ENCODE results near the gene LIMCH1. TPM values are rescaled to one million over a fixed set of nuclear protein-coding genes. Genes with fewer than 3 reads are reported as not detected.

The LIMCH1 gene
- total and polyA plus RNA-seq, 2 of the 8 experiments (the other 6 are each of a cell fraction or from before 2014, with no cell fraction given) = 2.7 to 3.0 TPM

DNA sequence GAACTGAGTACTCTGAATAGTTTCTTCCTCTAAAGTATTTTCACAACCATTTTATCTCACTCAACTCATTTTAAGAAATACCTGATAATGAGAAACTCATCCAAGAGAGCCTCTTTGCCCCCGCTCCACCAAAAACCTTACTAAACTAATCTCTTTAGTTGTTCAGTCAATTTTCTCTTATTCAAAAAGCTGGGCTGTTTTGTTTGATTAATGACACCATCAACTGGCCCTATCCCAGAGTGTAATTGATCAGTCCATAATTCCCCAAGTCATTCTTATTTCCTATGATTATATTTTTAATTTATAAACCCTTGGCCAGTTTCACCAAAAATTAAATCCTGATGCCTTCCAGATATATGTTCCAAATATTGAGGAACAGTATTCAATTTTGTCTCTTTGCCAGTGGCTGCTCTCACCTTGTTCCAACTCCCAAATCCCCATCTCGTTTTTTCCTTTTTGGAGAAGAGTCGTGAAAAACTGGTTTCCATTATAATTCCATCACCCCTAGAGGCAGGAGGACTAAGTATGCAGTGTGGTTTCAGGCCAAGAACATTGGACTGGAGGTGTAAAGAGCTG is 10.4 kb downstream of the LIMCH1 start:
- no peak overlapping the region for H2BK20ac ChIP-seq (ENCODE audit: low read length)
- H3K4me2 ChIP-seq (ENCODE audit: insufficient read depth in 1 of 2, low read depth in 2 of 2, low read length in 2 of 2) = no peak overlapping the region
- no peaks in the 10 kb centered on the region for H3K79me2 ChIP-seq (ENCODE audit: control insufficient read depth in 1 of 2, insufficient read depth in 2 of 2, low read length in 2 of 2)
- FAIRE-seq (no peak), DNase-seq (ENCODE audit: low read depth in 1 of 2, low spot score in 2 of 2) (no peak)
- no peak overlapping the region for H3K18ac ChIP-seq (ENCODE audit: extremely low read depth, low read length)
- H3K56ac ChIP-seq (replicated peaks; ENCODE audit: insufficient read length, low read depth, low read length) = no peak overlapping the region
- no peak overlapping the region for H3K9ac ChIP-seq (replicated peaks in 1 of 4; ENCODE audit: extremely low read depth in 1 of 4, low read depth in 3 of 4, low read length in 3 of 4)
- no peak overlapping the region for H2BK12ac ChIP-seq (ENCODE audit: low read depth, low read length)
- no peak overlapping the region for H2BK120ac ChIP-seq (replicated peaks; ENCODE audit: low read depth, low read length)
- no peak overlapping the region for H4K8ac ChIP-seq (ENCODE audit: extremely low read depth, insufficient read depth, low read length)
- H3K79me1 ChIP-seq (ENCODE audit: low read depth, low read length) = no peaks in the 10 kb centered on the region
- H3K27ac ChIP-seq (ENCODE audit: low read depth, low read length) = no peak overlapping the region
- no peak overlapping the region for H3K14ac ChIP-seq (ENCODE audit: insufficient read length)
- WGBS, 2 experiments (ENCODE audit: extremely low coverage in 1 of 2, insufficient coverage in 1 of 2, insufficient read length in 1 of 2, insufficient replicate concordance in 2 of 2, low coverage in 1 of 2, low lambda C conversion rate in 2 of 2, missing lambda C conversion rate in 1 of 2) = 81% methylated on average over 3 of the region's 3 CpGs; no CpG with 5 or more reads in 1 of the 2 experiments
- H4K5ac ChIP-seq (ENCODE audit: insufficient read length, low read depth, low read length) = no peak overlapping the region
- no peak overlapping the region for H3K23ac ChIP-seq (ENCODE audit: insufficient read length)
- no peaks in the 10 kb centered on the region; a peak in 1 of 7 replicates for H3K27me3 ChIP-seq (replicated peaks in 1 of 4; ENCODE audit: control insufficient read depth in 3 of 4, extremely low read depth in 1 of 4, insufficient read depth in 3 of 4, low read length in 3 of 4)
- no peak overlapping the region for H4K91ac ChIP-seq (replicated peaks; ENCODE audit: insufficient read length, low read length)
- H4K20me1 ChIP-seq (replicated peaks in 1 of 2; ENCODE audit: control insufficient read depth in 1 of 2, insufficient read depth in 2 of 2, low read length in 2 of 2) = no peaks in the 10 kb centered on the region
- H2BK15ac ChIP-seq (ENCODE audit: low read length) = no peak overlapping the region
- no peaks in the 10 kb centered on the region for H3K9me3 ChIP-seq (ENCODE audit: insufficient read depth in 2 of 2, low read depth in 1 of 2, low read length in 1 of 2)
- POLR2A ChIA-PET (ENCODE audit: partially characterized antibody) = no interaction called here
- H2BK5ac ChIP-seq (ENCODE audit: low read depth, low read length) = no peak overlapping the region
- no peak for TF ChIP-seq SUZ12 (IDR thresholded peaks at IDR 0.05; ENCODE audit: low read length)
- no peak for TF ChIP-seq KDM5A (IDR thresholded peaks at IDR 0.05; ENCODE audit: low read length)
- no peak for TF ChIP-seq SRF (IDR thresholded peaks at IDR 0.05; ENCODE audit: low read depth, low read length)
- TF ChIP-seq FOSL1 (IDR thresholded peaks at IDR 0.05; ENCODE audit: insufficient read depth, low read depth, low read length) = no peak
- TF ChIP-seq YY1 (IDR thresholded peaks at IDR 0.05; ENCODE audit: low read depth, low read length) = no peak
- TF ChIP-seq CHD1 (IDR thresholded peaks at IDR 0.05; ENCODE audit: low read depth, low read length) = no peak
- no peaks in the 10 kb centered on the region for H3K36me3 ChIP-seq (ENCODE audit: control insufficient read depth in 2 of 4, insufficient read depth in 4 of 4, low read length in 3 of 4)
- no peaks in the 10 kb centered on the region for H3K23me2 ChIP-seq (ENCODE audit: low read depth, low read length)
- CTCF ChIA-PET (ENCODE audit: partially characterized antibody) = interaction anchor here (0.6 to 0.7 kb wide), 3 partner anchors 11 to 722 kb away, joined by 3 to 6 read pairs (median 4); no protein-coding TSS in a partner anchor
- H3K4ac ChIP-seq (replicated peaks; ENCODE audit: insufficient read length, low read depth, low read length) = no peak overlapping the region
- no peaks in the 10 kb centered on the region for H3K4me1 ChIP-seq (replicated peaks in 1 of 4; ENCODE audit: control insufficient read depth in 3 of 4, insufficient read depth in 4 of 4, low read length in 3 of 4)
- no peak overlapping the region for H2AFZ ChIP-seq (ENCODE audit: low read length)
- no peak overlapping the region for H2AK5ac ChIP-seq (ENCODE audit: low read depth, low read length)
- H3K4me3 ChIP-seq (ENCODE audit: extremely low read depth in 1 of 4, insufficient read depth in 2 of 4, low read depth in 3 of 4, low read length in 4 of 4) = no peak overlapping the region
